CD4-positive, alpha-beta T cell treated with Interleukin-17A for 1 hour (primary cell): ENCODE data around the gene GRIK4.
"Not testable (repeated sequence)": the region's sequence is repeated elsewhere in the genome, so short reads cannot be mapped to it uniquely, and the experiment has no call there.

Source experiments
- DNase-seq: peaks from one replicate; pipeline ENCODE4 v3.0.0-alpha.2; 2020

The GRIK4 gene

GRCh38 chr11:120612513-120613263 lies 101.1 kb downstream of the GRIK4 start:
- DNase-seq, result no peak

GRCh38 chr11:120613264-120614226 lies 102.0 kb downstream of the GRIK4 start:
- no peak for DNase-seq

- no peak for DNase-seq
Measured at GRCh38 chr11:120615391-120615790, 103.8 kb downstream of the GRIK4 start.

GRCh38 chr11:120618399-120618798 lies 106.9 kb downstream of the GRIK4 start:
- DNase-seq, result no peak

GRCh38 chr11:120622189-120622875 lies 110.8 kb downstream of the GRIK4 start:
- no peak for DNase-seq

- DNase-seq, result not testable (repeated sequence)
Measured at GRCh38 chr11:120624992-120625391, 113.4 kb downstream of the GRIK4 start.

GRCh38 chr11:120625565-120625964 lies 114.0 kb downstream of the GRIK4 start:
- no peak for DNase-seq

GRCh38 chr11:120626791-120627190 lies 115.2 kb downstream of the GRIK4 start:
- no peak for DNase-seq

GRCh38 chr11:120627327-120628163 lies 116.0 kb downstream of the GRIK4 start:
- DNase-seq, result no peak

GRCh38 chr11:120629407-120630080 lies 118.0 kb downstream of the GRIK4 start:
- no peak for DNase-seq

- no peak for DNase-seq
Measured at GRCh38 chr11:120630122-120630521, 118.6 kb downstream of the GRIK4 start.

GRCh38 chr11:120632579-120632978 lies 121.0 kb downstream of the GRIK4 start:
- no peak for DNase-seq

GRCh38 chr11:120633616-120634393 lies 122.3 kb downstream of the GRIK4 start:
- no peak for DNase-seq

- no peak for DNase-seq
Measured at GRCh38 chr11:120634706-120635105, 123.2 kb downstream of the GRIK4 start.

- no peak for DNase-seq
Measured at GRCh38 chr11:120635136-120635810, 123.7 kb downstream of the GRIK4 start.

- no peak for DNase-seq
Measured at GRCh38 chr11:120637131-120637530, 125.6 kb downstream of the GRIK4 start.

- DNase-seq, result no peak
Measured at GRCh38 chr11:120642196-120642894, 130.8 kb downstream of the GRIK4 start.

- no peak for DNase-seq
Measured at GRCh38 chr11:120643284-120643683, 131.7 kb downstream of the GRIK4 start.

GRCh38 chr11:120645639-120646038 lies 134.1 kb downstream of the GRIK4 start:
- no peak for DNase-seq

GRCh38 chr11:120646206-120646605 lies 134.7 kb downstream of the GRIK4 start:
- DNase-seq, result no peak
